SK-N-SH treated with all-trans-retinoic acid at 6 μM for 48 hours (cell line): ENCODE measurements around the gene ACOX3.

ENCODE experiments used
- ATAC-seq: fragments of 200-7000 bp; cut with Tn5 transposase; 3 replicates; pipeline ENCODE4 v1.9.1; 2020; ENCODE audit warnings: mild to moderate bottlenecking, moderate library complexity
- ARNTL ChIP-seq: fragments of 450-650 bp; formaldehyde crosslinking; IDR thresholded peaks from 2 replicates; pipeline ENCODE4 v1.5.0; 2020; ENCODE audit warnings: low read depth, mild to moderate bottlenecking, moderate library complexity, borderline replicate concordance
- BACH2 ChIP-seq: fragments of 250-450 bp; sonication (Bioruptor Pico); IDR thresholded peaks from 2 replicates; pipeline ENCODE4 v1.9.0; 2021; ENCODE audit warnings: mild to moderate bottlenecking, borderline replicate concordance
- CREB5 ChIP-seq: fragments of 250-450 bp; sonication (Bioruptor Pico); IDR thresholded peaks from 2 replicates; pipeline ENCODE4 v1.5.1; 2020; ENCODE audit warnings: low read depth, mild to moderate bottlenecking, moderate library complexity
- CSDC2 ChIP-seq: fragments of 250-450 bp; sonication (Bioruptor Pico); IDR thresholded peaks from 2 replicates; pipeline ENCODE4 v1.5.0; 2020; ENCODE audit warnings: mild to moderate bottlenecking, moderate library complexity
- ESRRG ChIP-seq: fragments of 250-450 bp; sonication (Bioruptor Pico); IDR thresholded peaks from 2 replicates; pipeline ENCODE4 v1.6.1; 2021; ENCODE audit warnings: mild to moderate bottlenecking
- ISL1 ChIP-seq: fragments of 250-450 bp; sonication (Bioruptor Pico); IDR thresholded peaks from 2 replicates; pipeline ENCODE4 v2.1.2; 2022; ENCODE audit warnings: mild to moderate bottlenecking, moderate library complexity
- OSR1 ChIP-seq: fragments of 250-450 bp; sonication (Bioruptor Pico); IDR thresholded peaks from 2 replicates; pipeline ENCODE4 v1.8.0; 2022; ENCODE audit warnings: moderate library complexity, mild to moderate bottlenecking, inconsistent platforms
- PATZ1 ChIP-seq: fragments of 250-450 bp; sonication (Bioruptor Pico); IDR thresholded peaks from 2 replicates; pipeline ENCODE4 v1.8.0; 2020; ENCODE audit warnings: mild to moderate bottlenecking, moderate library complexity, borderline replicate concordance
- POU6F1 ChIP-seq: fragments of 250-450 bp; sonication (Bioruptor Pico); IDR thresholded peaks from 2 replicates; pipeline ENCODE4 v1.8.0; 2021; ENCODE audit warnings: low read depth, mild to moderate bottlenecking, moderate library complexity, borderline replicate concordance
- PPARA ChIP-seq: fragments of 250-450 bp; sonication (Bioruptor Pico); IDR thresholded peaks from 2 replicates; pipeline ENCODE4 v1.5.0; 2020; ENCODE audit warnings: mild to moderate bottlenecking, borderline replicate concordance
- RARB ChIP-seq: fragments of 250-450 bp; sonication (Bioruptor Pico); IDR thresholded peaks from 2 replicates; pipeline ENCODE4 v1.8.0; 2021; ENCODE audit warnings: mild to moderate bottlenecking, moderate library complexity
- SNAI2 ChIP-seq: fragments of 250-450 bp; sonication (Bioruptor Pico); IDR thresholded peaks from 2 replicates; pipeline ENCODE4 v1.5.0; 2020; ENCODE audit warnings: mild to moderate bottlenecking, moderate library complexity
- TOX ChIP-seq: fragments of 250-450 bp; sonication (Bioruptor Pico); IDR thresholded peaks from 2 replicates; pipeline ENCODE4 v1.8.0; 2021; ENCODE audit warnings: mild to moderate bottlenecking, moderate library complexity, borderline replicate concordance
- TSHZ2 ChIP-seq: fragments of 250-450 bp; sonication (Bioruptor Pico); IDR thresholded peaks from 2 replicates; pipeline ENCODE4 v1.5.0; 2020; ENCODE audit warnings: mild to moderate bottlenecking, moderate library complexity
- ZC3H10 ChIP-seq: fragments of 250-450 bp; sonication (Bioruptor Pico); IDR thresholded peaks from 2 replicates; pipeline ENCODE4 v1.5.1; 2021; ENCODE audit warnings: mild to moderate bottlenecking, moderate library complexity
- ZFP3 ChIP-seq: fragments of 250-450 bp; sonication (Bioruptor Pico); IDR thresholded peaks from 2 replicates; pipeline ENCODE4 v1.5.0; 2020; ENCODE audit warnings: mild to moderate bottlenecking, moderate library complexity
- ZFP30 ChIP-seq: fragments of 450-650 bp; formaldehyde crosslinking; IDR thresholded peaks from 2 replicates; pipeline ENCODE4 v1.5.0; 2022; ENCODE audit warnings: mild to moderate bottlenecking, moderate library complexity
- ZNF70 ChIP-seq: fragments of 450-650 bp; formaldehyde crosslinking; IDR thresholded peaks from 2 replicates; pipeline ENCODE4 v1.5.0; 2020; ENCODE audit warnings: mild to moderate bottlenecking, moderate library complexity
- ZNF8 ChIP-seq: fragments of 450-650 bp; formaldehyde crosslinking; IDR thresholded peaks from 2 replicates; pipeline ENCODE4 v1.5.0; 2020; ENCODE audit warnings: mild to moderate bottlenecking, moderate library complexity

ACOX3 gene

GRCh38 chr4:8472158-8472688 lies 31.7 kb upstream of the ACOX3 start:
- ATAC-seq, result no peak
- TF ChIP-seq ZFP3 (CRISPR knock-in tag) (no peak), PATZ1 (CRISPR knock-in tag) (no peak), TOX (CRISPR knock-in tag) (no peak), ZNF8 (CRISPR knock-in tag) (no peak), OSR1 (no peak), TSHZ2 (CRISPR knock-in tag) (no peak), BACH2 (CRISPR knock-in tag) (no peak), ISL1 (no peak), ZFP30 (CRISPR knock-in tag) (no peak), CREB5 (CRISPR knock-in tag) (no peak), ESRRG (CRISPR knock-in tag) (no peak), CSDC2 (CRISPR knock-in tag) (no peak), SNAI2 (CRISPR knock-in tag) (no peak), ZNF70 (CRISPR knock-in tag) (no peak)

GRCh38 chr4:8471211-8471875 lies 30.8 kb upstream of the ACOX3 start:
- TF ChIP-seq POU6F1 (CRISPR knock-in tag), result no peak
- no peak for TF ChIP-seq ZC3H10 (CRISPR knock-in tag)
- TF ChIP-seq ARNTL (CRISPR knock-in tag), result no peak
- TF ChIP-seq CREB5 (CRISPR knock-in tag), result no peak
- TF ChIP-seq PATZ1 (CRISPR knock-in tag), result no peak
- TF ChIP-seq RARB, result no peak
- no peak for TF ChIP-seq ZNF70 (CRISPR knock-in tag)
- TF ChIP-seq ISL1, result no peak
- no peak for TF ChIP-seq TOX (CRISPR knock-in tag)
- TF ChIP-seq PPARA (CRISPR knock-in tag), result no peak
- ATAC-seq, result no peak
